ENCODE measurements around the gene ACER2.

GRCh38 chr9:19480345-19480744 is 71.5 kb downstream of the ACER2 start:
- TF ChIP-seq, protein P1, sequence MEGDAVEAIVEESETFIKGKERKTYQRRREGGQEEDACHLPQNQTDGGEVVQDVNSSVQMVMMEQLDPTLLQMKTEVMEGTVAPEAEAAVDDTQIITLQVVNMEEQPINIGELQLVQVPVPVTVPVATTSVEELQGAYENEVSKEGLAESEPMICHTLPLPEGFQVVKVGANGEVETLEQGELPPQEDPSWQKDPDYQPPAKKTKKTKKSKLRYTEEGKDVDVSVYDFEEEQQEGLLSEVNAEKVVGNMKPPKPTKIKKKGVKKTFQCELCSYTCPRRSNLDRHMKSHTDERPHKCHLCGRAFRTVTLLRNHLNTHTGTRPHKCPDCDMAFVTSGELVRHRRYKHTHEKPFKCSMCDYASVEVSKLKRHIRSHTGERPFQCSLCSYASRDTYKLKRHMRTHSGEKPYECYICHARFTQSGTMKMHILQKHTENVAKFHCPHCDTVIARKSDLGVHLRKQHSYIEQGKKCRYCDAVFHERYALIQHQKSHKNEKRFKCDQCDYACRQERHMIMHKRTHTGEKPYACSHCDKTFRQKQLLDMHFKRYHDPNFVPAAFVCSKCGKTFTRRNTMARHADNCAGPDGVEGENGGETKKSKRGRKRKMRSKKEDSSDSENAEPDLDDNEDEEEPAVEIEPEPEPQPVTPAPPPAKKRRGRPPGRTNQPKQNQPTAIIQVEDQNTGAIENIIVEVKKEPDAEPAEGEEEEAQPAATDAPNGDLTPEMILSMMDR (IDR thresholded peaks at IDR 0.05) = no peak
- TF ChIP-seq POLR2A (IDR thresholded peaks at IDR 0.05) = no peak

All from Peyer's patch (tissue), 4 donors.